Gastrocnemius medialis (tissue), 4 donors: Measurements from ENCODE around the gene KRT3. TPM values are rescaled to one million over a fixed set of nuclear protein-coding genes. Genes with fewer than 3 reads are reported as not detected.

ENCODE experiments used
- ATAC-seq, 2 donors: fragments of 150-250 bp; one replicate each; pipeline ENCODE4 v1.9.1; 2016
- DNase-seq, 2 donors: peaks; one replicate each; pipeline ENCODE4 v3.0.0-alpha.2; 2019
- H3K27ac ChIP-seq, 4 donors: fragments of 200-600 bp; sonication (generic); 1 replicate in 1 of 4; 2 replicates in 3 of 4; pipeline ENCODE4 v1.5.1; 2016 to 2018; ENCODE audit warnings: mild to moderate bottlenecking in 2 of 4, moderate library complexity in 1 of 4
- H3K27me3 ChIP-seq, 3 donors: fragments of 200-600 bp; sonication (generic) in 2 of 3; 1 replicate in 1 of 3; 2 replicates in 2 of 3; pipeline versions ENCODE4 v1.5.1 to v1.6.0; 2016 to 2019; ENCODE audit warnings: mild to moderate bottlenecking in 1 of 3, moderate library complexity in 1 of 3
- H3K36me3 ChIP-seq, 2 donors: fragments of 200-600 bp; sonication (generic) in 1 of 2; one replicate each; pipeline ENCODE4 v1.5.1; 2017 to 2018
- H3K4me1 ChIP-seq, 2 donors: fragments of 200-600 bp; sonication (generic) in 1 of 2; one replicate each; pipeline ENCODE4 v1.5.1; 2016 to 2017; ENCODE audit warnings: mild to moderate bottlenecking in 2 of 2
- H3K4me3 ChIP-seq, 4 donors: fragments of 200-600 bp; sonication (generic) in 3 of 4; 1 replicate in 1 of 4; 2 replicates in 3 of 4; pipeline ENCODE4 v1.5.1; 2016 to 2019; ENCODE audit warnings: mild to moderate bottlenecking in 2 of 4
- H3K9me3 ChIP-seq, 3 donors: fragments of 200-600 bp; sonication (generic) in 2 of 3; 1 replicate in 1 of 3; 2 replicates in 2 of 3; pipeline ENCODE4 v1.5.1; 2016 to 2019
- CTCF ChIP-seq, 5 experiments: fragments of 450-650 bp in 3 of 5; fragments of 200-600 bp in 2 of 5; sonication (generic) in 2 of 5; IDR thresholded peaks in 4 of 5; conservative IDR thresholded peaks in 1 of 5; 1 replicate in 4 of 5; 2 replicates in 1 of 5; pipeline ENCODE4 v1.5.1; 2016 to 2019; ENCODE audit warnings: antibody characterized with exemption in 5 of 5, mild to moderate bottlenecking in 3 of 5, moderate library complexity in 3 of 5
- POLR2A ChIP-seq, 2 donors: fragments of 450-650 bp; IDR thresholded peaks; one replicate each; pipeline ENCODE4 v1.6.1; 2017; ENCODE audit warnings: antibody characterized with exemption in 2 of 2, mild to moderate bottlenecking in 2 of 2, moderate library complexity in 2 of 2
- in situ Hi-C, 4 donors: fragments of 200-750 bp; cut with MboI; loops; one replicate each; pipeline versions ENCODE4 v1.15.0 to v1.8.0; 2017; ENCODE audit warnings: low sequenced_read_pairs in 4 of 4
- intact Hi-C: fragments of 100-400 bp; cut with DNase I; formaldehyde crosslinking; loops from one replicate; pipeline ENCODE4 v1.15.1; 2023; ENCODE audit warnings: low total_unique reads
- total RNA-seq, 4 donors: library from RNA; depleted of rRNA; stranded (reverse); fragments of >200 nt; gene quantifications; one replicate each; pipeline versions ENCODE4 v1.1.0 to v1.2.3, GENCODE V29; 2016

Gene KRT3
- total RNA-seq, 4 donors from 2014 or later = not detected

GRCh38 chr12:52741375-52742195 is 54.3 kb downstream of the KRT3 start:
- TF ChIP-seq POLR2A (IDR thresholded peaks at IDR 0.05) = no peak
- no peak for TF ChIP-seq CTCF (IDR thresholded peaks at IDR 0.05 in 4 of 5, conservative IDR thresholded peaks at IDR 0.05 in 1 of 5)
- no peaks in the 10 kb centered on the region for H3K36me3 ChIP-seq
- peaks cover 0 to 4% (median 0%) of the 10 kb centered on the region in 3 donors for H3K27me3 ChIP-seq
- no peak for DNase-seq
- no peaks in the 10 kb centered on the region for H3K4me1 ChIP-seq
- no peaks in the 10 kb centered on the region for H3K9me3 ChIP-seq
- ATAC-seq = no peak
- no peak overlapping the region for H3K4me3 ChIP-seq
- in situ Hi-C loops = no loop called here
- intact Hi-C loops = no loop called here
- H3K27ac ChIP-seq = no peak overlapping the region

- H3K27me3 ChIP-seq = peaks cover 0 to 6% (median 0%) of the 10 kb centered on the region in 3 donors
- DNase-seq (no peak), ATAC-seq (no peak)
- intact Hi-C loops = no loop called here
- in situ Hi-C loops = no loop called here
- TF ChIP-seq CTCF (IDR thresholded peaks at IDR 0.05 in 4 of 5, conservative IDR thresholded peaks at IDR 0.05 in 1 of 5) (no peak), POLR2A (IDR thresholded peaks at IDR 0.05) (no peak)
- no peaks in the 10 kb centered on the region for H3K4me1 ChIP-seq
- no peaks in the 10 kb centered on the region for H3K9me3 ChIP-seq
- H3K4me3 ChIP-seq = no peak overlapping the region
- H3K36me3 ChIP-seq = no peaks in the 10 kb centered on the region
- H3K27ac ChIP-seq = no peak overlapping the region
These were observed 55.3 kb downstream of the KRT3 start for GRCh38 chr12:52740584-52740983.

- Histone ChIP-seq H3K27ac (no peak overlapping the region), H3K36me3 (no peaks in the 10 kb centered on the region), H3K4me1 (no peaks in the 10 kb centered on the region), H3K4me3 (no peak overlapping the region), H3K27me3 (peaks cover 0 to 12% (median 4%) of the 10 kb centered on the region in 3 donors), H3K9me3 (no peaks in the 10 kb centered on the region)
- no peak for TF ChIP-seq POLR2A (IDR thresholded peaks at IDR 0.05)
- no peak for TF ChIP-seq CTCF (IDR thresholded peaks at IDR 0.05 in 4 of 5, conservative IDR thresholded peaks at IDR 0.05 in 1 of 5)
- DNase-seq = no peak
- intact Hi-C loops = no loop called here
- no peak for ATAC-seq
- in situ Hi-C loops = no loop called here
These were observed 56.0 kb downstream of the KRT3 start for GRCh38 chr12:52739963-52740362.

Other genes with a start within 250 kb of the KRT3 start
- not detected for gene KRT71, start 243.0 kb downstream of the KRT3 start, total RNA-seq
- not detected for gene KRT74, start 222.3 kb downstream of the KRT3 start, total RNA-seq
- gene KRT72, start 194.7 kb downstream of the KRT3 start, total RNA-seq = not detected
- gene KRT73, start 177.6 kb downstream of the KRT3 start, total RNA-seq = not detected
- gene KRT2, start 143.9 kb downstream of the KRT3 start, total RNA-seq = not detected
- gene KRT1, start 115.7 kb downstream of the KRT3 start, total RNA-seq = not detected
- not detected for gene KRT77, start 92.6 kb downstream of the KRT3 start, total RNA-seq
- not detected for gene KRT76, start 18.8 kb downstream of the KRT3 start, total RNA-seq
- not detected for gene KRT4, start 18.0 kb upstream of the KRT3 start, total RNA-seq
- not detected for gene KRT79, start 38.2 kb upstream of the KRT3 start, total RNA-seq
- gene KRT78, start 52.9 kb upstream of the KRT3 start, total RNA-seq = not detected
- gene KRT8, start 109.0 kb upstream of the KRT3 start, total RNA-seq = 1 to 10 TPM in 3 of 4 donors, not detected in 1; 1.4 to 7.0 (median 3.1) TPM
- 1 to 10 TPM in 3 of 4 donors, under 1 TPM in 1; 0.97 to 6.7 (median 2.7) TPM for gene KRT18, start 153.0 kb upstream of the KRT3 start, total RNA-seq
- gene EIF4B, start 210.3 kb upstream of the KRT3 start, total RNA-seq = 100 to 1,000 TPM; 667 to 821 (median 740) TPM